Endothelial cell of umbilical vein (primary cell): ENCODE results near the gene RYR3. TPM values are rescaled to one million over a fixed set of nuclear protein-coding genes. Genes with fewer than 3 reads are reported as not detected.

Experiments used
- BruUV-seq: library from RNA; stranded (reverse); fragments of 400-500 nt; replicated peaks from 2 replicates; lab custom pipeline; 2021; lab: Mats Ljungman, UMichigan
- CTCF ChIA-PET: fragments of 300-600, 350-600 bp; sonication (Branson Sonifier 250); formaldehyde crosslinking; loops from one replicate; lab custom pipeline; 2021; ENCODE audit warnings: antibody characterized with exemption, inconsistent platforms; lab: Charles Lee
- POLR2A ChIA-PET: fragments of 300-600, 350-600 bp; sonication (Branson Sonifier 250); formaldehyde crosslinking; loops from one replicate; lab custom pipeline; 2021; ENCODE audit warnings: antibody characterized with exemption, inconsistent platforms; lab: Charles Lee
- DNase-seq: peaks from one replicate; pipeline ENCODE4 v3.0.0-alpha.2; 2011; ENCODE audit warnings: low read depth, low spot score
- FAIRE-seq: peaks from 2 replicates; lab custom pipeline; 2011; peaks lifted over from hg19 to GRCh38; lab: Jason Lieb, UNC
- H2AFZ ChIP-seq: 2 replicates; pipeline ENCODE4 v1.6.0; 2012; ENCODE audit warnings: low read depth, low read length, control low read depth, inconsistent platforms
- H3K27ac ChIP-seq: 2 replicates; pipeline ENCODE4 v1.5.1; 2011; ENCODE audit warnings: low read depth, mild to moderate bottlenecking, control low read depth, low read length, moderate library complexity; ENCODE audit not compliant: insufficient read depth
- H3K27me3 ChIP-seq, 2 experiments: 2 replicates each; pipeline versions ENCODE4 v1.6.0 to v1.6.1; 2011; ENCODE audit warnings: low read length in 2 of 2, mixed read lengths in 1 of 2; ENCODE audit not compliant: control insufficient read depth in 2 of 2, insufficient read depth in 2 of 2
- H3K36me3 ChIP-seq, 2 experiments: 2 replicates in 1 of 2; 3 replicates in 1 of 2; pipeline ENCODE4 v1.5.1; 2011; ENCODE audit warnings: low read length in 2 of 2, mild to moderate bottlenecking in 1 of 2, moderate library complexity in 1 of 2; ENCODE audit not compliant: control insufficient read depth in 2 of 2, insufficient read depth in 2 of 2; ENCODE audit errors: extremely low read depth in 1 of 2
- H3K4me1 ChIP-seq: 3 replicates; pipeline ENCODE4 v1.5.1; 2011; ENCODE audit warnings: mild to moderate bottlenecking, low read length; ENCODE audit not compliant: control insufficient read depth, insufficient read depth; ENCODE audit errors: extremely low read depth
- H3K4me2 ChIP-seq: 2 replicates; pipeline ENCODE4 v1.6.1; 2011; ENCODE audit warnings: low read length, control low read depth, mixed read lengths; ENCODE audit not compliant: insufficient read depth
- H3K4me3 ChIP-seq, 3 experiments: fragments of 200-600 bp in 1 of 3; sonication (generic), shearing (Covaris generic) in 1 of 3; replicated peaks in 1 of 3; 2 replicates each; pipeline ENCODE4 v1.5.1; 2011 to 2016; ENCODE audit warnings: control low read depth in 3 of 3, low read length in 3 of 3, mild to moderate bottlenecking in 2 of 3, inconsistent platforms in 1 of 3, low read depth in 1 of 3, moderate library complexity in 1 of 3; ENCODE audit not compliant: insufficient read depth in 1 of 3
- H3K79me2 ChIP-seq: 2 replicates; pipeline ENCODE4 v1.6.0; 2012; ENCODE audit warnings: low read length, inconsistent platforms; ENCODE audit not compliant: control insufficient read depth, insufficient read depth
- H3K9ac ChIP-seq: replicated peaks from 2 replicates; pipeline ENCODE3; 2011; ENCODE audit warnings: low read length, control low read depth; ENCODE audit not compliant: insufficient read depth; ENCODE audit errors: extremely low read depth
- H3K9me1 ChIP-seq: replicated peaks from 3 replicates; pipeline ENCODE4 v1.6.0; 2011; ENCODE audit warnings: mild to moderate bottlenecking, low read length; ENCODE audit not compliant: control insufficient read depth, insufficient read depth; ENCODE audit errors: extremely low read depth
- H3K9me3 ChIP-seq: replicated peaks from 2 replicates; pipeline ENCODE4 v1.5.1; 2012; ENCODE audit warnings: low read length, inconsistent platforms; ENCODE audit not compliant: control insufficient read depth, insufficient read depth
- H4K20me1 ChIP-seq: replicated peaks from 2 replicates; pipeline ENCODE3; 2011; ENCODE audit warnings: mild to moderate bottlenecking, low read length; ENCODE audit not compliant: control insufficient read depth, insufficient read depth; ENCODE audit errors: extremely low read depth
- CTCF ChIP-seq, 2 donors: IDR thresholded peaks; 1 replicate in 1 of 2; 2 replicates in 1 of 2; pipeline ENCODE4 v1.5.1; 2011; ENCODE audit warnings: low read length in 2 of 2, mild to moderate bottlenecking in 2 of 2, moderate library complexity in 2 of 2, control low read depth in 1 of 2, inconsistent platforms in 1 of 2, low read depth in 1 of 2; ENCODE audit not compliant: insufficient read depth in 1 of 2; ENCODE audit errors: extremely low read depth in 1 of 2
- EZH2 ChIP-seq: IDR thresholded peaks from 2 replicates; pipeline ENCODE4 v1.6.1; 2012; ENCODE audit warnings: borderline replicate concordance, low read depth, mild to moderate bottlenecking, moderate library complexity, low read length, inconsistent platforms; ENCODE audit not compliant: severe bottlenecking
- FOS ChIP-seq: IDR thresholded peaks from 2 replicates; pipeline ENCODE4 v1.6.1; 2011; ENCODE audit warnings: mild to moderate bottlenecking, low read length, moderate library complexity, borderline replicate concordance; ENCODE audit not compliant: insufficient read depth
- GATA2 ChIP-seq: IDR thresholded peaks from 2 replicates; pipeline ENCODE4 v1.7.0; 2011; ENCODE audit warnings: low read depth, mild to moderate bottlenecking, moderate library complexity, mixed read lengths, low read length; ENCODE audit not compliant: insufficient read length, insufficient read depth
- JUN ChIP-seq: IDR thresholded peaks from 2 replicates; pipeline ENCODE4 v1.6.1; 2011; ENCODE audit warnings: borderline replicate concordance, low read depth; ENCODE audit not compliant: insufficient read length, insufficient read depth
- MAX ChIP-seq: IDR thresholded peaks from 2 replicates; pipeline ENCODE4 v1.6.1; 2011; ENCODE audit not compliant: insufficient read depth, insufficient read length
- MYC ChIP-seq: IDR thresholded peaks from one replicate; pipeline ENCODE4 v1.6.1; 2011; ENCODE audit warnings: mild to moderate bottlenecking, low read depth, low read length
- POLR2A ChIP-seq: IDR thresholded peaks from 2 replicates; pipeline ENCODE4 v1.6.1; 2012; ENCODE audit warnings: low read depth, mild to moderate bottlenecking, control low read depth, low read length
- POLR2AphosphoS5 ChIP-seq: IDR thresholded peaks from 2 replicates; pipeline ENCODE4 v1.6.1; 2012; ENCODE audit warnings: low read depth, mild to moderate bottlenecking, control low read depth, low read length, moderate library complexity; ENCODE audit not compliant: insufficient read depth
- dilution Hi-C: fragments of 300-500 bp; cut with MboI; formaldehyde crosslinking; loops from one replicate; pipeline ENCODE4 v1.15.0; 2019; ENCODE audit warnings: low sequenced_read_pairs; ENCODE audit not compliant: extremely low pct_ligation_motif_present
- intact Hi-C: fragments of 100-400 bp; cut with micrococcal nuclease; formaldehyde crosslinking; loops from one replicate; pipeline ENCODE4 v1.10.0; 2022
- polyA plus RNA-seq, 4 experiments: library from polyadenylated mRNA; depleted of rRNA in 3 of 4; stranded (reverse) in 3 of 4; unstranded in 1 of 4; fragments of >200 nt; gene quantifications; 2 replicates each; pipeline versions ENCODE4 v1.2.1 to v1.2.3, GENCODE V29; 2011 to 2012; ENCODE audit warnings: missing spikeins in 1 of 4
- total RNA-seq: library from RNA; stranded (reverse); gene quantifications from 2 replicates; pipeline ENCODE4 v1.2.3, GENCODE V29; 2021

RYR3 gene
- total and polyA plus RNA-seq, 2 donors (not counting 3 experiments of a cell fraction or from before 2014, with no cell fraction given) = not detected

- BruUV-seq = no TSS peak
- no peak overlapping the region for H3K4me3 ChIP-seq
- no peaks in the 10 kb centered on the region for H3K36me3 ChIP-seq
- H3K9me3 ChIP-seq = no peaks in the 10 kb centered on the region
- no peaks in the 10 kb centered on the region for H3K4me1 ChIP-seq
- DNase-seq (no peak), FAIRE-seq (no peak)
- no peaks in the 10 kb centered on the region for H4K20me1 ChIP-seq
- CTCF ChIA-PET = interaction anchor here (0.8 to 1.0 kb wide), 2 partner anchors 15 to 32 kb away, joined by 3 read pairs; no protein-coding TSS in a partner anchor
- dilution Hi-C loops = no loop called here
- no peaks in the 10 kb centered on the region for H3K79me2 ChIP-seq
- no peak overlapping the region for H3K9ac ChIP-seq
- H3K9me1 ChIP-seq = no peaks in the 10 kb centered on the region
- TF ChIP-seq FOS (no peak), EZH2 (no peak), GATA2 (no peak), CTCF (IDR thresholded peaks at IDR 0.05; ENCODE audit: extremely low read depth in 1 of 2, insufficient read depth in 1 of 2, low read depth in 1 of 2, low read length in 2 of 2) (no peak), JUN (no peak), MAX (no peak), MYC (no peak), POLR2A (no peak), POLR2AphosphoS5 (no peak)
- no peak overlapping the region for H3K27ac ChIP-seq
- POLR2A ChIA-PET = no interaction called here
- peaks cover 0 to 2% of the 10 kb centered on the region in 2 experiments for H3K27me3 ChIP-seq
- H3K4me2 ChIP-seq = no peak overlapping the region
- intact Hi-C loops = no loop called here
- no peak overlapping the region for H2AFZ ChIP-seq
Measured at GRCh38 chr15:33449810-33450209, 139.0 kb downstream of the RYR3 start.
